K562 (cell line): ENCODE results near the gene TNPO3.

Source experiments
- PHB ChIP-seq: fragments of 250-450 bp; sonication (Bioruptor Pico); IDR thresholded peaks from 2 replicates; pipeline ENCODE4 v1.5.0; 2021
- RBM25 ChIP-seq: fragments of 200-400 bp; formaldehyde crosslinking; IDR thresholded peaks from 2 replicates; pipeline ENCODE4 v1.6.1; 2018; ENCODE audit warnings: low read length, low read depth, moderate library complexity; ENCODE audit not compliant: severe bottlenecking
- SMARCC2 ChIP-seq: fragments of 450-650 bp; IDR thresholded peaks from 2 replicates; pipeline ENCODE4 v1.6.1; 2017; ENCODE audit warnings: antibody characterized with exemption, moderate library complexity, mild to moderate bottlenecking, low read depth
- ZFPM2 ChIP-seq: fragments of 250-450 bp; sonication (Bioruptor Pico); IDR thresholded peaks from 2 replicates; pipeline ENCODE4 v1.5.1; 2022; ENCODE audit warnings: mild to moderate bottlenecking
- TF ChIP-seq, protein P1 (sequence below): sonication (generic); formaldehyde crosslinking; IDR thresholded peaks from 2 replicates; pipeline ENCODE4 v1.8.1; 2023; ENCODE audit warnings: mild to moderate bottlenecking, missing genetic modification reagents
- TF ChIP-seq, protein P2 (sequence below): sonication (generic); formaldehyde crosslinking; IDR thresholded peaks from 2 replicates; pipeline ENCODE4 v1.8.1; 2022; ENCODE audit warnings: missing genetic modification reagents

DNA sequence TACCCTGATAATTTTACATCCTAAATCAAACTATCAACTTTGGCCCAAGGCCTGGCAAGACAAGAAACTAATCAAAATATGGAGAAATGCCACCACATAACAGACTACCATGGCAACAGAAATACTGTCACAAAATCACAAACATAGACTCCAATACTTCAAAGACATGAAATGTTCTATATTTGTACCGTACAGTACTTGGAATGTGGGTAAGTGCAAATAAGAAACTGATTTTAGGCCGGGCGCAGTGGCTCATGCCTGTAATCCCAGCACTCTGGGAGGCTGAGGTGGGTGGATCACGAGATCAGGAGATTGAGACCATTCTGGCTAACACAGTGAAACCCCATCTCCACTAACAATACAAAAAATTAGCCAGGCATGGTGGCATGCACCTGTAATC, 9.2 kb downstream of the TNPO3 start:
- TF ChIP-seq PHB (no peak), ZFPM2 (CRISPR knock-in tag) (no peak), RBM25 (no peak), SMARCC2 (no peak)
- TF ChIP-seq, protein P1, sequence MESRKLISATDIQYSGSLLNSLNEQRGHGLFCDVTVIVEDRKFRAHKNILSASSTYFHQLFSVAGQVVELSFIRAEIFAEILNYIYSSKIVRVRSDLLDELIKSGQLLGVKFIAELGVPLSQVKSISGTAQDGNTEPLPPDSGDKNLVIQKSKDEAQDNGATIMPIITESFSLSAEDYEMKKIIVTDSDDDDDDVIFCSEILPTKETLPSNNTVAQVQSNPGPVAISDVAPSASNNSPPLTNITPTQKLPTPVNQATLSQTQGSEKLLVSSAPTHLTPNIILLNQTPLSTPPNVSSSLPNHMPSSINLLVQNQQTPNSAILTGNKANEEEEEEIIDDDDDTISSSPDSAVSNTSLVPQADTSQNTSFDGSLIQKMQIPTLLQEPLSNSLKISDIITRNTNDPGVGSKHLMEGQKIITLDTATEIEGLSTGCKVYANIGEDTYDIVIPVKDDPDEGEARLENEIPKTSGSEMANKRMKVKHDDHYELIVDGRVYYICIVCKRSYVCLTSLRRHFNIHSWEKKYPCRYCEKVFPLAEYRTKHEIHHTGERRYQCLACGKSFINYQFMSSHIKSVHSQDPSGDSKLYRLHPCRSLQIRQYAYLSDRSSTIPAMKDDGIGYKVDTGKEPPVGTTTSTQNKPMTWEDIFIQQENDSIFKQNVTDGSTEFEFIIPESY (CRISPR knock-in tag), result no peak
- TF ChIP-seq, protein P2, sequence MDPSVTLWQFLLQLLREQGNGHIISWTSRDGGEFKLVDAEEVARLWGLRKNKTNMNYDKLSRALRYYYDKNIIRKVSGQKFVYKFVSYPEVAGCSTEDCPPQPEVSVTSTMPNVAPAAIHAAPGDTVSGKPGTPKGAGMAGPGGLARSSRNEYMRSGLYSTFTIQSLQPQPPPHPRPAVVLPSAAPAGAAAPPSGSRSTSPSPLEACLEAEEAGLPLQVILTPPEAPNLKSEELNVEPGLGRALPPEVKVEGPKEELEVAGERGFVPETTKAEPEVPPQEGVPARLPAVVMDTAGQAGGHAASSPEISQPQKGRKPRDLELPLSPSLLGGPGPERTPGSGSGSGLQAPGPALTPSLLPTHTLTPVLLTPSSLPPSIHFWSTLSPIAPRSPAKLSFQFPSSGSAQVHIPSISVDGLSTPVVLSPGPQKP (CRISPR knock-in tag), result no peak
